ENCODE data around the gene TLDC2.

TLDC2 gene

GRCh38 chr20:36859700-36860330 is 16.1 kb upstream of the TLDC2 start:
- Mint-ChIP-seq H3K4me1 (ENCODE audit: low read depth) (peaks cover 24% of the 10 kb centered on the region), H3K4me3 (no peak overlapping the region), H3K27ac (no peak overlapping the region), H3K36me3 (no peaks in the 10 kb centered on the region), H3K27me3 (no peaks in the 10 kb centered on the region), H3K9me3 (ENCODE audit: low read depth) (no peaks in the 10 kb centered on the region)

DNA sequence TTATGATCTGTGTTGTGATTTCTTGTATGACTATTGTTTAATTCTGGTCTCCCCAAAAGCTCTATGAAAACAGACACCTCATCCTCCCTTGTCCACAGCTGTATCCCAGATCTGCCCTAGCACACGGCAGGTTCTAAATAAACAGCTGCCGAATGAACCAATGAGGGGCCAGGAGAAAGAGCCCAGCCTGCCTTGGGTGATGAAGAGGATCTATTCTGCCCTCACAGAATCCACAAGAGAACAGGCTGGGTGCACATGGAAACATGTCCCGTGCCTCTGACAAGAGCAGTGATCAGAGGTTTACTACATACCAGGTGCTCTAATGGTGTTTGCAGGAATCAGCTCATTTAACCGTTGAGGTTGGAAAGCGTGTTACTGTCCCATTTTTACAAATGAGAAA is 15.6 kb upstream of the TLDC2 start:
- Mint-ChIP-seq H3K4me3 (no peak overlapping the region), H3K27me3 (no peaks in the 10 kb centered on the region), H3K4me1 (ENCODE audit: low read depth) (peaks cover 25% of the 10 kb centered on the region), H3K27ac (no peak overlapping the region), H3K9me3 (ENCODE audit: low read depth) (no peaks in the 10 kb centered on the region), H3K36me3 (no peaks in the 10 kb centered on the region)

DNA sequence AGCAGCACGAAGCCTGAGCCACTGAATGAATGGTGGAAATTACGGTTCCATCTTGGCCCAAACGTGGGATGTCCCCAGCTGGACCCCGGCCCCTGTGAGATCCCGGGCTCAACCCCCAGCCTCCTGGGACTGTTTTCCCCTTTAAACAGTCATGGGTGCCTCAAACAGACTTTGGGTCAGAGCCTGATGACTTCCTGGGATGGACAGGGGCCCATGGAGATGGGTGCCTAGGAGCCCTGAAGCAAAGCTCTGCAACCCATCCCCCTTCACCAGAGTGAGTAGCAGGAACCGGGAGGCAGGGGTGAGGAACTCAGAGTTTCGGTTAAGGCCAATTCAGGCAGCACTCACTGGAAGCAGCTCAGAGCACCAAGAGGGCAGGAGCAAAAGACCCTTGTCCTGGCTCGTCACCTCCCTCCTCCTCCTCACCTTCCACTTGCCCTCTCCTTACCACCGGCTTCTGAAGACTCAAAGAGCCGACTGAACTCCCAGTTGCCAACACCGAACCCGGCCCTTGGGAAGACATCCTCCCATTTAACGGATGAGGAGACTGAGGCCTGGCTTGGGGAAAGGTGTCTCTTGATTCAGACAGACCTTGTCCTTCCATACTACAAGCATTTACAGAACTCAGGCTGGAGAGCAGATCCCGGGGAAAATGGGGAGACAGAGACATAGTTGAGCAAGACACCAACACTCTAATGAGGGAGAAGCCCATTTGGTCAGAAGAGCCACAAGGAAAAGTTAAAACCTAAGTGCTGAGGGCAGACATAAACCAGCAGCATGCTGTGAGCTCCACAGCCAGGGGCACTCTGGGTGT is 14.9 kb upstream of the TLDC2 start:
- H3K36me3 Mint-ChIP-seq, result no peaks in the 10 kb centered on the region
- H3K9me3 Mint-ChIP-seq (ENCODE audit: low read depth), result no peaks in the 10 kb centered on the region
- no peaks in the 10 kb centered on the region for H3K27me3 Mint-ChIP-seq
- H3K27ac Mint-ChIP-seq, result no peak overlapping the region
- H3K4me3 Mint-ChIP-seq, result peak overlapping the region; percentile 55
- peaks cover 23% of the 10 kb centered on the region for H3K4me1 Mint-ChIP-seq (ENCODE audit: low read depth)

GRCh38 chr20:36861625-36861874 is 14.4 kb upstream of the TLDC2 start:
- peaks cover 18% of the 10 kb centered on the region for H3K4me1 Mint-ChIP-seq (ENCODE audit: low read depth)

GRCh38 chr20:36861875-36862801 is 13.8 kb upstream of the TLDC2 start:
- H3K4me1 Mint-ChIP-seq (ENCODE audit: low read depth), result peaks cover 12% of the 10 kb centered on the region
- no peak overlapping the region for H3K27ac Mint-ChIP-seq

More at GRCh38 chr20:36861625-36861874, 14.4 kb upstream of the TLDC2 start:
- Mint-ChIP-seq H3K27ac (no peak overlapping the region), H3K4me3 (peak overlapping the region; percentile 59), H3K36me3 (no peaks in the 10 kb centered on the region), H3K27me3 (no peaks in the 10 kb centered on the region), H3K9me3 (ENCODE audit: low read depth) (no peaks in the 10 kb centered on the region)

DNA sequence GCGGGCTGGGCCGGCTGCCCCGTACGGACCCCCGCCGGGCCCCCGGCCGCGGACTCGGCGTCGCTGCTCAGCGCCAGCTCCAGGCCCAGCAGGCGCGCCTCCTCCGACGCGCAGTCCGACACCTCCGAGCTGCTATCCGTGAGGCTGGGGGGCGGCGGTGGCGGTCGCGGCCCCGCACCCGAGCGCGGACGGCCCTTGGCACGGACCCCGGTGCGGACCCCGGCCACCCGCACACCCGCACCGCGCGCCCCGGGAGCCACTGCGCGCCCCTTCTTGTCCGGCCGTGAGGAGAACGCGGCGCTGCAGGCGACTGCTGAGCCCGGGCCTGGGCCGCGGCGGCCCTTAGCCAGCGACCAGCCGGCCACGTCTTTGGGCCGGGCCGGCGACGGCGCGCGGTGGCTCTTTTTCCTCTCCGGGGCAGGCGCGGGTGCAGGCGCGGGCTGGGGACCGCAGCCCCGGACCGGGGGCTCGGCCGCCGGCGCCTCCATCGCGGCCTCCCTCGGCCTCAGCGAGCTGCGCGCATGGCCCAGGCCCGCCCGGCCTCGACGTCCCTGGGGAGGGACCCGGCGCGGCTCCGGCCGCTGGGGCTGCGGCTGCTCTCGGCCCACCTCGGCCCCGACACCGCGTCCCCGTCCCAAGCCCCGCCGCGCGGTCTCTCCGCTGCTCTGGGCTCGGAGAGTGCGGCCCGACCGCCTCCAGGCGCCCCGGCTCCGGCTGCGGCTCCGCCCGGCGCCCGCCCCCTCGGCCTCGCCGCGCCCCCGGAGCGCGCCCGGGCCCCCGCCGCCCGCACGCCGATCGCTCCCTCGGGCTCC is 12.9 kb upstream of the TLDC2 start:
- Mint-ChIP-seq H3K4me3 (no peak overlapping the region), H3K36me3 (no peaks in the 10 kb centered on the region), H3K4me1 (ENCODE audit: low read depth) (peaks cover 9% of the 10 kb centered on the region)

More at GRCh38 chr20:36861875-36862801, 13.8 kb upstream of the TLDC2 start:
- no peaks in the 10 kb centered on the region for H3K36me3 Mint-ChIP-seq
- no peaks in the 10 kb centered on the region for H3K9me3 Mint-ChIP-seq (ENCODE audit: low read depth)
- H3K27me3 Mint-ChIP-seq, result no peaks in the 10 kb centered on the region
- H3K4me3 Mint-ChIP-seq, result peak overlapping the region; percentile 59

GRCh38 chr20:36865076-36865860 is 10.7 kb upstream of the TLDC2 start:
- H3K27ac Mint-ChIP-seq, result no peak overlapping the region
- H3K4me3 Mint-ChIP-seq, result peak overlapping the region; percentile 62
- H3K4me1 Mint-ChIP-seq (ENCODE audit: low read depth), result peaks cover 9% of the 10 kb centered on the region
- no peaks in the 10 kb centered on the region for H3K9me3 Mint-ChIP-seq (ENCODE audit: low read depth)
- no peaks in the 10 kb centered on the region for H3K36me3 Mint-ChIP-seq
- H3K27me3 Mint-ChIP-seq, result no peaks in the 10 kb centered on the region

More for the DNA sequence above, 12.9 kb upstream of the TLDC2 start:
- Mint-ChIP-seq H3K9me3 (ENCODE audit: low read depth) (no peaks in the 10 kb centered on the region), H3K27ac (no peak overlapping the region), H3K27me3 (no peaks in the 10 kb centered on the region)

- Mint-ChIP-seq H3K9me3 (ENCODE audit: low read depth) (no peaks in the 10 kb centered on the region), H3K4me1 (ENCODE audit: low read depth) (peaks cover 6% of the 10 kb centered on the region), H3K27ac (no peak overlapping the region), H3K36me3 (no peaks in the 10 kb centered on the region), H3K4me3 (peak overlapping the region; percentile 34), H3K27me3 (no peaks in the 10 kb centered on the region)
These were observed 10.1 kb upstream of the TLDC2 start for GRCh38 chr20:36865861-36866149.

DNA sequence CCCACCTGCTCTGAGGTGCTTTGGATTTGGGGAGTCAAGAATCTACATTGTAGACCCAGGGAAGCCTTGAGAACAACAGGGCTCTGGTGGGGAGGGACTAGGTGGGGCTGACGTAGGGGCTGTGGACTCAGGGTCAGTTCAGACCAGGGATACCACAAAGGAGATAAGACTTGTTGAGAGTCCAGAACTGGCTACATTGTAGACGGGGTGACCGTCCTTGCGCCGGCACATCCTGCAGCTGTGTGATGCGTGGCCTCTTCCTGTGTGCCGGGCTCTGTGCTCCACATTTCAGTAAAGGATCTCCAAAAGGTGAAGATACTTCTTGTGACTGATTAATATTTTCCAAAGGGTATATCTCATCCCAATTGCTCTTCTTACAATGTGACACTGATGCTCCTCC is 9.8 kb upstream of the TLDC2 start:
- H3K4me1 Mint-ChIP-seq (ENCODE audit: low read depth), result peaks cover 5% of the 10 kb centered on the region
- H3K4me3 Mint-ChIP-seq, result peak overlapping the region; percentile 34
- H3K36me3 Mint-ChIP-seq, result no peaks in the 10 kb centered on the region
- no peak overlapping the region for H3K27ac Mint-ChIP-seq
- H3K27me3 Mint-ChIP-seq, result no peaks in the 10 kb centered on the region
- no peaks in the 10 kb centered on the region for H3K9me3 Mint-ChIP-seq (ENCODE audit: low read depth)

GRCh38 chr20:36866681-36867495 is 9.1 kb upstream of the TLDC2 start:
- Mint-ChIP-seq H3K4me1 (ENCODE audit: low read depth) (peaks cover 2% of the 10 kb centered on the region), H3K27me3 (no peaks in the 10 kb centered on the region), H3K4me3 (no peak overlapping the region), H3K27ac (no peak overlapping the region), H3K9me3 (ENCODE audit: low read depth) (no peaks in the 10 kb centered on the region), H3K36me3 (no peaks in the 10 kb centered on the region)

DNA sequence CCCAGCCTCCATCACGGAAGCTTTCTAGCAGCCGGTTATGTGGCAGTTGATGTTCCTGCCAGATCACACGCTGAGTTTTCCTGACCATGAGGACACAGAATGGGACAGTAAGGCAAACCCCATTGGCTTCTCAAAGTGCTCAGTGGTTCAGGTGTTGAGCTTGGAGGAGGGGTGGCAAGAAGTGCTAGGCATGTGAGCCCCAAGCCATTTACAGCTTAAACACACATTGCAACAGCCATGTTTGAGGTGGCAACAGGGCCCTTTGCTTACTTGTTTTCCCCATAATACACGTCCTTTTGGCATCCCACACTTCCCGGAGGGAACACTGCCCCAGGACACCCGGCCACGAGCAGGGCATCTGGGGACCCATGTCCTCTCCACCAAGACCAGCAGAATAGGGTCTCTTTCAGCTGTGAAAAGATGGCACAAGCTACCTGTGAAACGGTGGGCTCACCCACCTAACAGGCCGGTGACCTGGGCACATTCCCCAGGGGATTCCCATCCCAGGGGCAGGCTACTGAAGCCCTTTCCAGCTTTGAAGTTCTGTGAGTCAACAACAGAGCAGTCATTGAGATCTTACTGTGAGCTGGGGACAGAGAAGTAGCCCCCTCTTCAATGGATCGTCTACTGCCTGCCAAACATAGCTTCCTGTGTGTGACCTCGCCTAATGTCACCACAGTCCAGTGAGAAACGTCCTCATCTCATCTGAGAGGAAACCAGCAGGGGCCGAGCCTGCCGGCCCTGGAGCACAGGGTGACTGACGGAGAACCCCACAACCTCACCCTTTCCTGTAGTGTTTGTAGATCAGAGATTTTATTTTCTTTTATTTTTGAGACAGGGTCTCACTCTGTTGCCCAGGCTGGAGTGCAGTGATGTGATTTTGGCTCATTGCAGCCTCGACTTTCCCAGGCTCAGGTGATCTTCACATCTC is 4.0 kb upstream of the TLDC2 start:
- Mint-ChIP-seq H3K27ac (no peak overlapping the region), H3K4me1 (ENCODE audit: low read depth) (no peaks in the 10 kb centered on the region), H3K9me3 (ENCODE audit: low read depth) (no peaks in the 10 kb centered on the region), H3K36me3 (no peaks in the 10 kb centered on the region), H3K4me3 (no peak overlapping the region), H3K27me3 (no peaks in the 10 kb centered on the region)

GRCh38 chr20:36872852-36873251 is 3.1 kb upstream of the TLDC2 start:
- H3K9me3 Mint-ChIP-seq (ENCODE audit: low read depth), result no peaks in the 10 kb centered on the region
- no peaks in the 10 kb centered on the region for H3K27me3 Mint-ChIP-seq
- H3K27ac Mint-ChIP-seq, result no peak overlapping the region
- no peaks in the 10 kb centered on the region for H3K4me1 Mint-ChIP-seq (ENCODE audit: low read depth)
- H3K36me3 Mint-ChIP-seq, result no peaks in the 10 kb centered on the region
- H3K4me3 Mint-ChIP-seq, result no peak overlapping the region
